PC-3 (cell line): ENCODE data around the gene FOLR2.
"Not testable (repeated sequence)": the region's sequence is repeated elsewhere in the genome, so short reads cannot be mapped to it uniquely, and the experiment has no call there.

Source experiments
- EZH2 ChIP-seq: fragments of 300-600 bp; sonication (generic); IDR thresholded peaks from one replicate; pipeline ENCODE4 v1.6.1; 2017; ENCODE audit warnings: antibody characterized with exemption, mild to moderate bottlenecking, low read length; ENCODE audit not compliant: unreplicated experiment
- TF ChIP-seq, protein P1 (sequence below): fragments of 300-600 bp; sonication (generic); conservative IDR thresholded peaks from 2 replicates; pipeline ENCODE4 v1.5.1; 2017; ENCODE audit warnings: antibody characterized with exemption, low read depth, mild to moderate bottlenecking, low read length

DNA sequence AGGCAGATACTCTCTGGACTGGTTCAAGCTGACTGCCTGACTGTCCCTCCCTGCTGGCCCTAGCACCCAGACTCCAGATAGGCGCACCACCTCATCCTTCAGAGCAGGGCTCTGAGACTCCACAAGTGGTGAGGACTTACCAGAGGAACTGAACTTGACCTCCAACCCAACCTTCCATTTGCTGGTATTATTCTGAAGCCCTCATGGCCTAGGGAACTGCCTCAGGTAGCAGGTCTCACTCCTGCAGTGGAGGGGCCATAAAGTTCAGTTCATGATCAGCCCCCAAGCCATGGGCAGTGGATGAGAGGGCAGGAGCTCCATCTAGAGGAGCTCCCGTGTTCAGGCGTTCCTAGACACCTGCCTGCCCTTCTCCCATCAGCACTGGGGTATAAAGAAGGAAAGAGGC is 35.0 kb upstream of the FOLR2 start:
- TF ChIP-seq, protein P1, sequence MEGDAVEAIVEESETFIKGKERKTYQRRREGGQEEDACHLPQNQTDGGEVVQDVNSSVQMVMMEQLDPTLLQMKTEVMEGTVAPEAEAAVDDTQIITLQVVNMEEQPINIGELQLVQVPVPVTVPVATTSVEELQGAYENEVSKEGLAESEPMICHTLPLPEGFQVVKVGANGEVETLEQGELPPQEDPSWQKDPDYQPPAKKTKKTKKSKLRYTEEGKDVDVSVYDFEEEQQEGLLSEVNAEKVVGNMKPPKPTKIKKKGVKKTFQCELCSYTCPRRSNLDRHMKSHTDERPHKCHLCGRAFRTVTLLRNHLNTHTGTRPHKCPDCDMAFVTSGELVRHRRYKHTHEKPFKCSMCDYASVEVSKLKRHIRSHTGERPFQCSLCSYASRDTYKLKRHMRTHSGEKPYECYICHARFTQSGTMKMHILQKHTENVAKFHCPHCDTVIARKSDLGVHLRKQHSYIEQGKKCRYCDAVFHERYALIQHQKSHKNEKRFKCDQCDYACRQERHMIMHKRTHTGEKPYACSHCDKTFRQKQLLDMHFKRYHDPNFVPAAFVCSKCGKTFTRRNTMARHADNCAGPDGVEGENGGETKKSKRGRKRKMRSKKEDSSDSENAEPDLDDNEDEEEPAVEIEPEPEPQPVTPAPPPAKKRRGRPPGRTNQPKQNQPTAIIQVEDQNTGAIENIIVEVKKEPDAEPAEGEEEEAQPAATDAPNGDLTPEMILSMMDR, result not testable (repeated sequence)
- not testable (repeated sequence) for TF ChIP-seq EZH2
